GM19395 (cell line): Measurements from ENCODE around the gene TXLNA.
"Not testable (repeated sequence)": the region's sequence is repeated elsewhere in the genome, so short reads cannot be mapped to it uniquely, and the experiment has no call there.

Experiments
- ATAC-seq: cut with Tn5 transposase; IDR thresholded peaks from one replicate; pipeline ENCODE4 v1.9.1; 2021; ENCODE audit warnings: mild to moderate bottlenecking, moderate library complexity; ENCODE audit not compliant: unreplicated experiment

Gene TXLNA

GRCh38 chr1:32179443-32180185 lies at the start of gene TXLNA:
Gene TXLNA (plus strand): TSS chr1:32179675. CDS start chr1:32180346, 671 bp downstream.
- peak; percentile 87 for ATAC-seq

DNA sequence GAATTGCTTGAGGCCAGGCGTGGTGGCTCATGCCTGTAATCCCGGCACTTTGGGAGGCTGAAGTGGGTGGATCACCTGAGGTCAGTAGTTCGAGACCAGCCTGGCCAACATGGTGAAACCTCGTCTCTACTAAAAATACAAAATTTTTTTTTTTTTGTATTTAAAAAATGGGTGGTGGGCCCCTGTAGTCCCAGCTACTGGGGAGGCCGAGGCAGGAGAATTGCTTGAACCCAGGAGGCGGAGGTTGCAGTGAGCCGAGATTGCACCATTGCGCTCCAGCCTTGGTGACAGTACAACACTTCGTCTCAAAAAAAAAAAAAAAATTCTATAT lies 45.6 kb upstream of the TXLNA start:
- ATAC-seq = not testable (repeated sequence)

DNA sequence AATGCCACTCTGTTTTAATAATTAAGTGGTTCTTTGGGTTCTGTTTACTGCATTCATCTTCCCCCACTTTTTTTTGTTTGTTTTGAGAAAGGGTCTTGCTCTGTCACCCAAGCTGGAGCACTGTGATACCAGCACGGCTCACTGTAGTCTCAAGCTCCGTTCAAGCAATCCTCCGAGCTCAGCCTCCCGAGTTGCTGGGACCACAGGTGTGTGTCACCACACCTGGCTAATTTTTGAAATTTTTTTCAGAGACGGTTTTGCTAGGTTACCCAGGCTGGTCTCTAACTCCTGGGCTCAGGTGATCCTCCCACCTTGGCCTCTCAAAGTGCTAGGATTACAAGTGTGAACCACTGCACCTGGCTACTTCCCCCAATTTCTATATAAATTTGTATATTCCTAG lies 42.4 kb upstream of the TXLNA start:
- no peak for ATAC-seq

DNA sequence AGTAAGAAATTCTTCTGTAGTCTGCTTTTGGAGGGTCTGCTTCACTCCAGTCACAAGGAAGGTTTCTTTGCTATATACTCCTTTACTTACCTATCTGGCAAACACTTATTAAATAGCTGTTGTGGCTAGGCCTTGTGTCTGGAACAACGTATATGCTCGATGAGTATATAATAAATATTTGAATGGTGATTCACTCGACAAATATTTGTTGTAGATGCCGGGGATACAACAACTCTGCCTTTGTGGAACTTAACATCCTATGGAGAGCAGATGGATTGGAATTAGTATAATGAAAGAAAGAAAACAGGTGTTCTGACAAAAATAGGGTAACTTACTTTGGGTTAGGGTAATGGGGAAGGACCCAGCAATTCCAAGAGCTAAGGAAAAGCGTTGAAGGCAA lies 40.5 kb upstream of the TXLNA start:
- ATAC-seq = no peak

GRCh38 chr1:32142446-32143301 lies 36.8 kb upstream of the TXLNA start:
- ATAC-seq = no peak

GRCh38 chr1:32143302-32143695 lies 36.2 kb upstream of the TXLNA start:
- ATAC-seq = not testable (repeated sequence)

DNA sequence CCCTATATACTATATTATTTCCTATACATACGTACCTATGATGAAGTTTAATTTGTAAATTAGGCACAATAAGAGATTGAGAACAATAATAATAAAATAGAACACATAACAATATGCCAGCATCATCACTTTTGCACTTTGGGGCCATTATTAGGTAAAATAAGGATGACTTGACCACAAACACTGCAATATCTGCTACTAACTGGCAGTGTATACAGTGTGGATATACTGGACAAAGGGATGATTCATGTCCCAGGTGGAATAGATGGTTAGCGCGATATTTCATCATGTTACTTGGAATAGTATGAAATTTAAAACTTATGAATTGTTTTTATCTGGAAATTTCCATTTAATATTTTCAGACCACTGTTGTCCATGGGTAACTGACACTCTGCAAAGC lies 35.4 kb upstream of the TXLNA start:
- no peak for ATAC-seq

GRCh38 chr1:32147799-32148198 lies 31.7 kb upstream of the TXLNA start:
- not testable (repeated sequence) for ATAC-seq

GRCh38 chr1:32150847-32151246 lies 28.6 kb upstream of the TXLNA start:
- no peak for ATAC-seq

DNA sequence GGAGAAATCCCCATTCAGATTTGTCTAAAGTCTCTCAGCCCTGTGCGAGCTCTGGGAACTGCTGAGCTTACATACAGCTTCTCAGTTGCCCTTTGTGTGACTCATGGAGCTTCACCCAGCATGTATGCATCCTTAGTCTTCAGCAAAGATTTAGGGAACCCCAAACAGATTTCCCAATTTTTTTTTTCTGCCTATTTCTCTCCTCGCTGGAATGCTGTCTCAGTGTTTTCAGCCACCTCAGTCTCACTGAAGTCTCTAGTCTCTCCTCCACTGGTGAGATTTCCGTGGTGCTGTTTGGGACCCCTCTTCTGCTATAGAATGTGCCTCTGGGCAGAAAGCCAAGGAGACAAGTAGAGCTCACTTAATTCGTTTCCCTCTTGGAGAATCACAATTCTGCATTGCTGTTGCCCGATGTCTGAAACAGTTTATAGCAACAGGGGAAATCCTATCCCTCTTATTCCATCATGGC lies 28.1 kb upstream of the TXLNA start:
- no peak for ATAC-seq

DNA sequence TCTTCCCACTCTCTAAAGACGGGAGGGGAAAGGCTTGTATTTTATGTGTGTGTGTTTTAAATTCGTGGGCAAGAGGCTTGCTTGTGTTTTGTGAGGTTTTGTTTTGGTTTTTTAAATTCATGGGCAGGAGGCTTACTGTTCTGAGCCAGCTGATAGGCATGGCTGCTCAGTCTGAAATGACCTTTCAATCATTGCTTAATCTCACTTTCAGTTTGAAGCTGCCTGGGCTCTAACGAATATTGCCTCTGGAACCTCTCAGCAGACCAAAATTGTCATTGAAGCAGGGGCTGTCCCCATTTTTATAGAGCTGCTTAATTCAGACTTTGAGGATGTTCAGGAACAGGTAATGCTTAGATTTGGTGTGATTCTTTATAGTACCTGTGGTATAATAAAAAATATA lies 20.3 kb upstream of the TXLNA start:
- no peak for ATAC-seq

- ATAC-seq = no peak
Observed at GRCh38 chr1:32163405-32163804, 16.1 kb upstream of the TXLNA start.

GRCh38 chr1:32165633-32166032 lies 13.8 kb upstream of the TXLNA start:
- ATAC-seq = not testable (repeated sequence)

- ATAC-seq = no peak
Observed at GRCh38 chr1:32170991-32171390, 8.5 kb upstream of the TXLNA start.

DNA sequence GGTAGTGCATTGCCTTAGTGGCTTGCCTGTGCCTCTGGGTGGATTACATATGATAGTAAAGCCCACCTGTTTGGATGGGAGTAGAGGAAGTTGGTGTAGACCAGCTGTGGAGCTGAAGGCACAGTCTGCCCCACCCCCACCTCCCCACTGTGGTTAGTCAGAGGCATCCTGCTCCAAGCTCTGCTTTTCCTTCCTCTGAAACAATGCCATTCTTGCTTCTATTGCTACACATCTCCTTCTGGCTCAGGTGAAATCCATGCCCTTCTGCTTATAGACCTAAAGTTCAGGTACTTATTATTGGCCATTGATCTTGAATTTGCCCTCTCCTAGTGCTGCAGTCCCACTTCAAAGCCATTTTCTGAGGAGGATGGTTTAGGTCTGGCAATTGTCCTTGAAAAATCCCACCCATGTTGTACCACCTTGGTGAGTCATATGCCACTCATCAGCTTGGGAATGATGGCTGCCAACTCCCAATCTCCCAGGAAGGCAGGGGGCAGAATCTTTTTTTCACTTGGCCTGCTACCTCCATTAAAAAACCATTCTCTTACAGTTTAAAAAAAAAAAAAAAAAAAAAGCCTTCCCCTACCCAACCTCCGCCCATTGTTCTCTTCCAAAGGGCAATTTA lies 6.7 kb upstream of the TXLNA start:
- no peak for ATAC-seq

DNA sequence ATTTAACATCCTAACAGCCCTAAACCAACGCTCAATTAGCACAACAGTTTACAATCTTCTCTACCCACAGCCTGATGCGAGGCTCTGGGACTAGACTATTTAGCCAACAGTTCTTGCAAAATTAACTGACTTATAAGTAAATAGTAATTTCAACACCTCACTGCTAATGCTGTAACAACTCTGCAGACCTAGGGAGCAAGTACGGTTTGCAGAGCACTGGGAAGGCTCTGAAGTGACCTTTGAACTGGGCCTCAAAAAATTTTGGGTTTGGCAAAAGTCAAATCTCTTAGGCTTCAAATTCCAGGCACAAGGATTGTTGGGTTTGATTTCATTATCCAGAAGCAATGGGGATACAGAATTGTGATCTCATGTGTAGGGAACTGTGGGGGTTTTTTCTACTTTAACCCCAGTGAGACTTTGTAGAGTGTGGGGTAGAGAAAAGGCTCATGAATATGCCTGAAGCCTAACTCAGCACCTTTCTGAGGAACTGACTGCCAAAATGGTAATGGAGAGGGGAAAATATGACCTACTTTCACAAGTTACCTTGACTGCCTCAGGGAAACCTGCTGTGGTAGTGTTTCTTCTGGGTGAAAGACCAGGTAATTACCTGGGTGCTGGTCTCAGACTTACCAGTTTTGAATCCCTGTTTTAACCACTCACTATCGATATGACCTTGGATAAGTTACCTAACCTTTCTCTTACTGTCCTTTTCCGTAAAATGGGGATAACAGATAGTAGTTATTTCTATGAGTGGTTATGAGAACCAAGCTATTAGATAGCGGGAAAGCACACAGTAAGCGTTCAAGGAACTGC lies 889 bp upstream of the TXLNA start:
- ATAC-seq = no peak

GRCh38 chr1:32179193-32179442 lies 357 bp upstream of the TXLNA start:
- no peak for ATAC-seq

DNA sequence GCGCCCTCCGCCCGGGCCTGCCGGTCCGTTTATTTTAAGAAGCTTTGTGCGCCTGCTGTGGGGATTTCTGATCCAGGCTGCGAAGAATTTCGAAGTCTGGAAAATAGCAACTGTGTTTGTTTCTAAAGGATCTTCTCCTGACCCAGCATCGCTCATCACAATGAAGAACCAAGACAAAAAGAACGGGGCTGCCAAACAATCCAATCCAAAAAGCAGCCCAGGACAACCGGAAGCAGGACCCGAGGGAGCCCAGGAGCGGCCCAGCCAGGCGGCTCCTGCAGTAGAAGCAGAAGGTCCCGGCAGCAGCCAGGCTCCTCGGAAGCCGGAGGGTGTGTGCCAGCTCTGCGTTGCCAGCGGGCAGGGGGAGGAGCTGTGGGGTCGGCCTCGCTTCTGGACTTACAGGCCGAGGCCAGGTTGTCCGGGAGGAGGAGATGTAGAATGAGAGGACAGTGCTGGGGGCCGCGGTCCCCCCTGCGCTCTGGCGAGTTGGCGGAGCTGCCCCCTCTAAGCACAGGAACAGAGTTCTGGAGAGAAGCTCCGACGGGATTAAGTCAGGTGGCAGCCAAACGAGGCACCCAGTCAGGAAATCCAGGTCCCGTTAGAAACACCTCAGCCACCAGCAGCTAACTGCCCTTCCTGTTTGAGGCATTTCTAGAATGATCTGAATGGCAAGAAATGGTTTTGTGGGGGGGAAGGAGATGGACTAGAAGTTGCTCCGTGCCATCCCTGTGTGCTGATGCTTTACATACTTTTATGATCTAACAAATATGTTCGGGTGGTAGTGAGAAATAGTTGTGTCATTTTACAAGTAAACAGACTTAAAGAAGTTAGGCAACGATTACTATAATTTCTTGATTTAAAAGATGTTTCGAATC lies 948 bp downstream of the TXLNA start:
- no peak for ATAC-seq

DNA sequence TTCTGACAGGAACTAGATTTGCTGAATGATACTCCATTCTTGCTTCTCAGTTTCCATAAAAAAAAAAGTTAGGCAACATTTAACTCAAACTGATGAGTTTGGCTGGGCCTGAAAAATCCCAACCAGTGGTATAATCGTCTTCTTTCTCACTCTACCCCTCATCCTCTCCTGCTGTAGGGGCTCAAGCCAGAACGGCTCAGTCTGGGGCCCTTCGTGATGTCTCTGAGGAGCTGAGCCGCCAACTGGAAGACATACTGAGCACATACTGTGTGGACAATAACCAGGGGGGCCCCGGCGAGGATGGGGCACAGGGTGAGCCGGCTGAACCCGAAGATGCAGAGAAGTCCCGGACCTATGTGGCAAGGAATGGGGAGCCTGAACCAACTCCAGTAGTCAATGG lies 1.6 kb downstream of the TXLNA start:
- ATAC-seq = no peak

DNA sequence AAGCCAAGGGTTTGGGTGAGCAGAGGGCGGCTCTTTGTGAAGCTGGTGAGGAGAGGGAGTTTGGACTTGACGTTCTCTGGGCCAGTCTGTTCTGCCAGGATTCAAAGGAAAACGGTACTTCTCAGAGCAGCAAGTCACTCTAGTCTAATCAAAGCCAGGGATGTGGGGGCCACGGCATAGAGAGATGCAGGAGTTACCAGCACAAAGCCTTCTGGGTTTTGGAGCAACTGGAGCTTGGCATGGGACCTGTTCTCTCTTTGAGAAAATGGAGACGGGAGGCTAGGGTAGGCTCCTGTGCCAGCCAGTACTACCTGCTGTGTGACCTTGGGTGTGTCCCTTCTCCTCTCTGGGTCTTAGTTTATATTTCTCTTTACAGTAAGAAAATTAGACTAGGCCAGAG lies 2.1 kb downstream of the TXLNA start:
- ATAC-seq = no peak
